GM21825 (cell line): Measurements from ENCODE around the gene MIA.
"Not testable (repeated sequence)": the region's sequence is repeated elsewhere in the genome, so short reads cannot be mapped to it uniquely, and the experiment has no call there.

Experiments used
- ATAC-seq: cut with Tn5 transposase; IDR thresholded peaks from one replicate; pipeline ENCODE4 v1.9.1; 2021; ENCODE audit warnings: mild to moderate bottlenecking, moderate library complexity; ENCODE audit not compliant: unreplicated experiment

MIA gene

DNA sequence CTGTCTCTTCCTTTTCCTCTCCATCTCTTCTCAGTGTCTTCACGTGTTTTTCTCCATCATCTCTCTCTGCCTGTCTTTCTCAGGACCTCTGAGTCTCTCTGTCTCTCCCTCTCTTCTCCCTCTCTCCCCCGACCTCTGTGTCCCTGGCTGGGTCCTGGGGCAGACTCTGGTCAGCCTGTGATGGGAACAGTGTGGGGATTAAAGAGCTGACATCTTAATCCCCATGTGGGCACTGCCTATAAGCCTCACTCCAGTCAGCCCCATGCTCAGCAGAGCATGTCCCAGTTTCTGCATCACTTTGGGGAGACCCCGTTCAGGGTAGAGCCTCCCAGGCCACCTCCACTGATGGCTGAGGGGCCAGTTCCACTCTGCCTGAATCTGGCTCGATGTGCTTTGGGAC lies 39.9 kb downstream of the MIA start:
- no peak for ATAC-seq

DNA sequence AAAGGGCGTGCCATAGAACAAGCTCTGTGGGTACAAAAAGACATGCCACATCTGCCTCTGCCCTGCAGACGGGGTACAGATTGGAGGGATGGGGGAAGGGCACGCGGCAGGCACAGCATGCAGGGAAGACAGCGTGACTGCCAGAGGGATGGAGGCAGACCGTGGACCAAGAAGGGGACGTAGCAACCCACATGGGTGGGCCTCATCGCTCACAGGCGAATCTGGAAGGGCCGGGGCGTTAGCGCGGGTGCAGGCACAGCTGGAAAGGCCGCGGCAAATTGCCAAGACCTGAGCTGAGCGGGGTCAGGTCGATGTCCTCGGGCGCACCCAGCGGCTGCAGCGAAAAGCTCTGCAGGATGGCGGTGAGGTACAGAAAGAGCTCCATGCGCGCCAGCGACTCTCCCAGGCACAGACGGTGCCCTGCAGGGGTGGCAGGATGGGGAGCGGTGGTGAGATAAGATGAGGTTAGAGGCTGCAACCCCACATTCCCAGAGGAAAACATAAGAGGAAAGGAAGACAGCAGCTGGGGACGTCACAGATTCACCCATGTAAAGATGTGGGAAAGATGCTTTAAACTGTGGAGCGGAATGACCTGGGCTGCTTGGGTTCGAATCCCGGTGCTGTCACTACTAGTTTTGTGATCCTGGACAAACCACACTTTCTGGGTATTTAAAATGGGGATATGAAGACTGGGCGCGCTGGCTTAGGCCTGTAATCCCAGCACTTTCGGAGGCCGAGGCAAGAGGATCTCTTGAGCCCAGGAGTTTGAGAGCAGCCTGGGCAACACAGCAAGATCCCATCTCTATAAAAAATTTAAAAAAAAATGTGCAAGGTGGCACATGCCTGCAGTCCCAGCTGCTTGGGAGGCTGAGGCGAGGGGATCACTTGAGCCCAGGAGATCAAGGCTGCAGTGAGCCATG lies 43.4 kb downstream of the MIA start:
- ATAC-seq, result peak; percentile 72

DNA sequence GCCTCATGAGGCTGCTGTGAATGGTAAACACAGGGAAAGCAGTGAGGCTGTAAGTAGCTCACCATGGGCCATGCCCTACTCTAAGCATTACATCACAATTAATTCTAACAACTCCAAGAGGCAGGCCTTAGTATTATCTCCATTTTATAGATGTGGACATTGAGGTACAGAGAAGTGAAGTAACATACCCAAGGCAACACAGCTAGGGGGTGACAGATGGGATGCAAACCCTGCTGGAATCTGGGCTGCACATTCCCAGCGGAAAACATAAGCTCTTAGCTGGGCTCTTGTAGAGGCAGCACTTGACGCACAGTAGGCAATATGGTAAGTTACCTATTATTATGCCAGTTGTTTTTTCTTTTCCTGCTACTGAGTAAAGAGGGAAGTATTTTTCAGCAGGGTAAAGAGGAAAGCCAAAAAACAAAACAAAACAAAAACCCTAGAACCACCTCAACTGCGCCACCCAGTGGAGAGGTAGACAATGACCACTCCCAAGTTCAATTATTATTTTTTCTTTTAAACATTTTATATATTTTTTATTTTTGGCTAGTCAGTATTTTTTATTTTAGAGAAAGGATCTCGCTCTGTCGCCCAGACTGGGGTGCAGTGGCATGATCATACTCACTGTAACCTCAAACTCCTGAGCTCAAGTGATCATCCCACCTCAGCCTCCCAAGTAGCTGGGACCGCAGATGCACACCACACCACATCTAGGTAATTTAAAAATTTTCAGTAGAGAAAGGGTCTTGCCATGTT lies 44.3 kb downstream of the MIA start:
- ATAC-seq, result not testable (repeated sequence)

DNA sequence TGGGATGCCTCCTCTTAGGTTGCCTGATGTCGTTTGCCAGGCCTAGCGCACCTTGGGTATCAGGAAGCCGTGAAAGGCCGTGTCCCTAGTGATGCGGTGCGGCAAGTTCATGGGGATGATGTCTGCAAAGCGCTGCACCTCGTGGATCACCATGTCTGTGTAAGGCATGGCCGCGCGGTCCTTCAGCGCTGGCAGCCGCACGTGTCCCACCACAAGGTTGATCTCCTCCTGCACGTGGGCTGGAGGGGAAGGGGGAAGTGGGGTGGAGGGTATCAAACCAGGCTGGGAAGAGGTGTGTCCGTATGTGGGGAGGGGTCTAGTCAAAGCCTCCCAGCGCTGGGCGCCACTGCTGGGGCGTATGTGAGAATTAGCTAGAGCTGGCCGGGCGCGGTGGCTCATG lies 46.8 kb downstream of the MIA start:
- ATAC-seq, result no peak

DNA sequence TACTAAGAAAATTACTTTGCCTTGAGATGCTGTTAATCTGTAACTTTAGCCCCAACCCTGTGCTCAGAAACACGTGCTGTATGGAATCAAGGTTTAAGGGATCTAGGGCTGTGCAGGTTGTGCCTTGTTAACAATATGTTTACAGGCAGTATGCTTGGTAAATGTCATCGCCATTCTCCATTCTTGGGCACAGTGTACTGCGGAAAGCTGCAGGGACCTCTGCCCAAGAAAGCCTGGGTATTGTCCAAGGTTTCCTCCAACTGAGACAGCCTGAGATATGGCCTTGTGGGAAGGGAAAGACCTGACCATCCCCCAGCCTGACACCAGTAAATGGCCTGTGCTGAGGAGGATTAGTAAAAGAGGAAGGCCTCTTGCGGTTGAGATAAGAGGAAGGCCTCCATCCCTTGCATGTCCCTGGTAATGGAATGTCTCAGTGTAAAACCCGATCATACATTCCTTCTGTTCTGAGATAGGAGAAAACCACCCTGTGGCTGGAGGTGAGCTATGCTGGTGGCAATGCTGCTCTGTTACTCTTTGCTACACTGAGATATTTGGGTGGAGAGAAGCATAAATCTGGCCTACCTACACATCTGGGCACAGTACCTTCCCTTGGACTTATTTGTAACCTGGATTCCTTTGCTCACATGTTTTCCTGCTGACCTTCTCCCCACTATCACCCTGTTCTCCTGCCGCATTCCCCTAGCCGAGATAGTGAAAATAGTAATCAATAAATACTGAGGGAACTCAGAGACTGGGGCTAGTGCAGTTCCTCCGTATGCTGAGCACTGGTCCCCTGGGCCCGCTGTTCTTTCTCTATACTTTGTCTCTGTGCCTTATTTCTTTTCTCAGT lies 47.6 kb downstream of the MIA start:
- ATAC-seq, result not testable (repeated sequence)

DNA sequence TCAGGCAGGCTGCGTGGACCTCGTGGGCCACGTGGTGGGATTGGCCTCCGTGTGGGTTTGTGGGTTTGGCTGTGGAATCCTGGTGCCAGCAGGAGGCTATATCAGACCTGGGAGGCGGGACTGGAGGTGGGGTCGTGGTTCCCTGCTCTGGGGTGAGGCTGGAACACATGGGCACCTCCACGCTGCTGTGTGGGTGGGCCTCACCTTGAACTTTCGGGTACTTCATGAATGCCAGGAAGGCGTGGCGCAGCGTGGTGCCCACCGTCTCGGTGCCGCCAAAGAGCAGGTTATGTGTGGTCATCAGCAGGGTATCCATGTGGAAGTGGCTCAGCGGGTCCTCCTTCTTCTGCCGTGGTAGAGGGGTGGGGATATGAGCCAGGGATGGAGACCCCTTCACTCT lies 49.6 kb downstream of the MIA start:
- not testable (repeated sequence) for ATAC-seq

DNA sequence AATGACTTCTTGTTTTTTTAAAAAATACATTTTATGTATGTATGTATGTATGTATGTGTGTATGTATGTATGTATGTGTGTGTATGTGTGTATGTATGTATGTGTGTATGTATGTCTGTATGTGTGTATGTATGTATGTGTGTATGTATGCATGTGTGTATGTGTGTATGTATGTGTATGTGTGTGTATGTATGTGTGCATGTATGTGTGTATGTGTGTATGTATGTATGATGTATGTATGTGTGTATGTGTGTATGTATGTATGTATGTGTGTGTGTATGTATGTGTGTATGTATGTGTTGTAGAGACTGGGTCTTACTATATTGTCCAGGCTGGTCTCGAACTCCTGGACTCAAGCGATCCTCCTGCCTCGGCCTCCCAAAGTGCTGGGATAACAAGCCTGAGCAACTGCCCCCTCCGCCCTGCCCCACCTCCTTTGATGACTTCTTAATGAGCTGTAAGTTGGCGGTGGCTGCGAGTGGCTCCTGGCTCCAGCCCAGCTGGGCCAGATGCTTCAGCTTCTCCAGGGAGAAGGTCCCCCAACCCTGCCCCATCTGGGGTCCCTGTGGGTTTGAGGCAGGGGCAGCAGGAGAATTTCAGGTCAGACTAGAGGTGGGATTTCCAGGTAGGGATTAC lies 50.3 kb downstream of the MIA start:
- ATAC-seq, result not testable (repeated sequence)

DNA sequence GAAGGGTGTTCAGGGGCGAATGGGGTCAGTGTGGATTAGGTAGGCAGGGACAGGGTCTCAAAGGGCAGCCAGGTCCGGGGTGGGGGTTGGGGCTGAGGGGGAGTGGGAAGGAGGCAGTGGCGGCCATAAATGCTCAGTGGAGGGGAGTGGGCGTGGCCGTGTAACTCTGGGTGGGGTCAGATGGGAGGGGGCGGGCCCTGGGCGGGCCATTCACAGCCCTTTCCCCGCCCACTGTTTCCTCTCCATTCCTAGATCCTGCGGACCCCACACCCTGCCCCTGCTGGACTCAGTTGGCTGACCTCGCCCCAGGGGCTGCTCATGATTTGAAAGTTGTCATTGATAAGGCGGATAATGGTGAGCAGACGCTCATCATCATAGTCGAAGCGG lies 51.0 kb downstream of the MIA start:
- not testable (repeated sequence) for ATAC-seq

DNA sequence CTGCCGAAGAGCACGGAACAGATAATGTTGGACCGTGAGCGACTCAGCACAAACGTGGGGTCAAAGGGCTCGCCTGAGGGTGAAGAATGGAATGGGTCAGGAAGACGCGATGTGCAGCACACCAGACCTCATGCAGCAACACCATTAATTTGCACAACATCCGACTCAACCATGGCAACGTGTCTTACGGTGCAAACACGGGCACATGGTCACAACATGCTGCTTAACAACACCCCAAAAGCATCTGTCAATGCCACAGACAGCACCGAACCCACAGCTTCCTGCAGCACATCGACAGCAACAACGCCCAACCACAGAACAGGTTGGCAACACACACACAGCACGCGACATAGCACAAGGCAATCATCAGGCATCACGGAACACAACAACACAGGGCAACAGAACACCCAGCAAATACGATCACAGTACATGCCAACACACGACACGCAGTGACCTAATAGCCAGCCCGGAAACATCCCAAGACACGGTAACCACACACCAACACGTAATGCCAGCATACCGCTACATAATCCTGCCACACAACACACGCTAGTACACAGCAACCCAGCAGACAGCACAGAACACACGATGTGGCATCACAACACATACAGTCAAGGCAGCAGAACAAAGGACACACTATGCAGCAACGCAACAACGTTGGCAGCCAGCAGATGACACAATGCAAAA lies 51.5 kb downstream of the MIA start:
- not testable (repeated sequence) for ATAC-seq
